ENCODE data around the gene BCL3.
A peak's percentile ranks its signal among the peaks of the same experiment; 100 is the strongest.

Gene BCL3

GRCh38 chr19:44799627-44800346, 51.3 kb downstream of the BCL3 start:
- no peak for DNase-seq

DNA sequence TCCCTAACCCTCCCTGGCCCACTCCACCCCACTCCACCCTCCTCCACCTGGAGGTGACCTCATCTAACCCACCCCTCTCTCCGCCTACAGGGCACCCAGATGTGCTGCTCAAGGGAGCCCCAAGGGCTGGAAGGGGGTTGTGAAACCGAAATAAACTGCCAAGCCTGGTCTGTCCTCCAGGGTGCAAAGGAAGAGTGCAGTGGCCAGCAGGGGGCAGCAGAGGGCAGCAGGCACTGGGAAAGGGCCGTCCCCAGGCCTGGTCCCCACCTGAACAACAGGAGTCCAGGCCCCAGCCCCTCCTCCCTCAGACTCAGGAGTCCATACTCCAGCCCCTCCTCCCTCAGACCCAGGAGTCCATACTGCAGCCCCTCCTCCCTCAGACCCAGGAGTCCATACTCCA, 52.0 kb downstream of the BCL3 start:
- DNase-seq: peak; percentile 70

DNA sequence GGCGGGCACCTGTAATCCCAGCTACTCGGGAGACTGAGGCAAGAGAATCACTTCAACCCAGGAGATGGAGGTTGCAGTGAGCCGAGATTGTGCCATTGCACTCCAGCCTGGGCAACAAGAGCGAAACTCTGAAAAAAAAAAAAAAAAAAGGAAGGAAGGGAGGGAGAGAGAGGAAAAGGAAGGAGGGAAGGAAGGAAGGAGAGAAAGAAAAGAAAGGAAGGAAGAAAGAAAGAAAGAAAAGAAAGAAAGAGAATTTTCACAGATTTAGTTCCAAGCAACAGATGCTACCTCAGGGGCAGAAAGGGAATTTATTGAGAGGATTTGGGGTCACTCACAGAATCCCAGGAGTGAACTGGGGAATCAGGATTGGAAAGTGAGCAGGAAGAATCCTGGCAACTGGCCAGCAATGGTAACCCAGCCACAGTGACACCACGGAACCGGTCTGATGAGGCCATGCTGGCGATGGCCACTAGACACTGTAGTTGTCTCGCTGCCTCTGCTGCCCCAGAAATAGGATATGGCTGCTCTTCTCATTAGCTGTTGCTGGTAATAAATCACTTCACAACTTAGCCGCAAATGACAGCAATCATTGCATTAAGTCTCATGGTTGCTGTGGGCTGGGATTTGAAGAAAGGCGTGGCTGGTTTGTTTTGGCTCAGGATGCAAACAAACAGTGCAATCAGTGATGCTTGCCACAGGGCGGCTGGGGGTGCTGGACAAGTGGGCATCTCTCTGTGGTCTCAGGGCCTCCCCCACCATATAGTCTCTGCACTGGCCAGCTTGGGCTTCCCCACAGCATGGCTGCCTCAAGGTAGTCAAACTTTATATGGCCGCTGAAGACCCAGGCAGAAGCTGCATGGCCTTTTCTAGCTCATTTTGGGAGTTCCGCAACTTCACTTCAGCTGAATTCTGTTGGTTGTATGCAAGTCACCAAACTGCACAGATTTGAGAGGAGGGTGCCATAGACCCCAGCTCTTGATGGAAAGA, 55.2 kb downstream of the BCL3 start:
- no peak for DNase-seq

GRCh38 chr19:44806291-44806690, 57.8 kb downstream of the BCL3 start:
- DNase-seq: no peak

GRCh38 chr19:44807162-44807561, 58.7 kb downstream of the BCL3 start:
- no peak for DNase-seq

DNA sequence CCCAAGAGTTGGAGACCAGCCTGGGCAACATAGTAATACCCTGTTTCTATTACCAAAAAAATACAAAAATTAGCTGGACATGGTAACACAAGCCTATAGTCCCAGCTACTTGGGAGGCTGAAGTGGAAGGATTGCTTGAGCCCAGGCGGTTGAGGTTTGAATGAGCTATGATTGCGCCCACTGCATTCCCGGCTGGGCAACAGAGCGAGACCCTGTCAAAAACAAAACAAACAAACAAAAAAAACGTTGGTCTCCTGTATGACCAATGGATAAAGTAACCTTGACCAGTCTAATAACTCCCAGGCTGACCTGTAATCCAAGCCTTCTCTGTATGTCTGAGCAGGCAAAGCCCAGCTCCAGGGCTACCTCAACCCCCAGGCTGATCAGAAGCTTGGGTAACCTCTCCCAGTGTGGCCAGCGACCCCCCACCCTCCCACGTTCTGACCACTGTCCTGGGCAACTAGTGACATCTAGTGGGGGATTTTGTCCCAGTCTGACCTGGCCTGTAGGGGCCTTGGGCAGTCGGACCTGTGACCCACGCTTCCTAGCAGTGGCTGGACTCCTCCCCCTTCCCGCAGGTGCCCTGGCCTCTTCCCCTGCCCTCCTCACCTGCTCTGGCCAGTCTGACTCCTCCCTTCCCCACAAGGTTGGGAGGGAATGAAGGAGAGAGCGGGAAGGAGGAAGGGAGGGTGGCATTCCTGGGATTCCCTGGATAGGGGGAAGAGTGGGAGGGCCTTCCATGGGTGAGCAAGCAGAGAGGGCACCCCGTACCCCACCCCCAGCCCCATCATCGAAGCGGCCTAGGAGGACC, 59.3 kb downstream of the BCL3 start:
- no peak for DNase-seq

- peak; percentile 8 for DNase-seq
Observed at GRCh38 chr19:44808463-44809371, 60.2 kb downstream of the BCL3 start, which contains the start of gene BCAM. TSS of gene BCAM (plus strand) at chr19:44809103. CDS start at chr19:44809125, 22 bp downstream.

Data from stimulated activated naive CD4-positive, alpha-beta T cell treated with Interleukin-2 at 50 U/mL for 16 hours (primary cell).